ENCODE results near the gene SETD7. TPM values are rescaled to one million over a fixed set of nuclear protein-coding genes. Genes with fewer than 3 reads are reported as not detected.

SETD7 gene
- polyA plus RNA-seq, 10 donors: 63.5 to 123 (median 82.2) TPM

Other genes with a start within 250 kb of the SETD7 start
- 10 to 100 TPM in 6 of 10 donors, 1 to 10 TPM in 4; 8.9 to 11.9 (median 10.2) TPM for gene RAB33B, start 102.1 kb downstream of the SETD7 start, polyA plus RNA-seq (ENCODE audit: insufficient read length in 10 of 10)
- gene MGST2, start 109.6 kb upstream of the SETD7 start, polyA plus RNA-seq (ENCODE audit: insufficient read length in 10 of 10): 10 to 100 TPM; 41.9 to 55.5 (median 48.9) TPM

Data from muscle of back (tissue), 10 donors.